ENCODE measurements around the gene TYW1.

- TF ChIP-seq CTCF (IDR thresholded peaks at IDR 0.05; ENCODE audit: insufficient read depth, low read depth, low read length) (no peak), EZH2 (IDR thresholded peaks at IDR 0.05; ENCODE audit: insufficient read depth, low read length) (no peak)
Observed at GRCh38 chr7:66974986-66975590, 21.5 kb upstream of the TYW1 start.
